GM19372 (cell line): Measurements from ENCODE around the gene GDF11.

ENCODE experiments used
- ATAC-seq: cut with Tn5 transposase; IDR thresholded peaks from one replicate; pipeline ENCODE4 v1.9.1; 2021; ENCODE audit warnings: mild to moderate bottlenecking, low read depth, moderate library complexity; ENCODE audit not compliant: unreplicated experiment

Gene GDF11

GRCh38 chr12:55721601-55722213 is 21.2 kb upstream of the GDF11 start:
- no peak for ATAC-seq

- no peak for ATAC-seq
Measured at GRCh38 chr12:55722948-55723347, 20.0 kb upstream of the GDF11 start.

GRCh38 chr12:55723516-55724225 is 19.3 kb upstream of the GDF11 start:
- ATAC-seq, result no peak

- no peak for ATAC-seq
Measured at GRCh38 chr12:55724226-55724939, 18.5 kb upstream of the GDF11 start.

- ATAC-seq, result no peak
Measured at GRCh38 chr12:55724940-55725309, 18.0 kb upstream of the GDF11 start.

GRCh38 chr12:55725556-55725955 is 17.4 kb upstream of the GDF11 start:
- ATAC-seq, result no peak

- ATAC-seq, result no peak
Measured at GRCh38 chr12:55726971-55727370, 16.0 kb upstream of the GDF11 start.

- no peak for ATAC-seq
Measured at GRCh38 chr12:55727643-55728185, 15.2 kb upstream of the GDF11 start.

GRCh38 chr12:55728186-55728938 is 14.6 kb upstream of the GDF11 start:
- ATAC-seq, result peak; percentile 26

- peak; percentile 65 for ATAC-seq
Measured at GRCh38 chr12:55728939-55729818, 13.7 kb upstream of the GDF11 start, which contains the start of gene CD63. Gene CD63, minus strand, starts transcription at chr12:55729009. Its CDS starts 668 bp downstream, at chr12:55728341.

GRCh38 chr12:55729819-55730818 is 12.8 kb upstream of the GDF11 start:
- ATAC-seq, result peak; percentile 38

- ATAC-seq, result no peak
Measured at GRCh38 chr12:55732288-55732687, 10.6 kb upstream of the GDF11 start.

GRCh38 chr12:55733021-55733555 is 9.8 kb upstream of the GDF11 start:
- ATAC-seq, result no peak

- ATAC-seq, result no peak
Measured at GRCh38 chr12:55733858-55734257, 9.1 kb upstream of the GDF11 start.

GRCh38 chr12:55734595-55734994 is 8.3 kb upstream of the GDF11 start:
- ATAC-seq, result no peak

- ATAC-seq, result no peak
Measured at GRCh38 chr12:55736076-55736475, 6.8 kb upstream of the GDF11 start.

GRCh38 chr12:55736780-55737580 is 5.9 kb upstream of the GDF11 start:
- ATAC-seq, result no peak
